ENCODE measurements around the gene YARS1. TPM values are rescaled to one million over a fixed set of nuclear protein-coding genes. Genes with fewer than 3 reads are reported as not detected.

The YARS1 gene
- total and polyA plus RNA-seq, 2 of the 4 experiments (the other 2 are of a cell fraction) = 100 to 166 TPM

- 0 out of 2 replicates have a peak overlapping the region, but pooled peaks have one; percentile 25 for H3K27ac ChIP-seq (ENCODE audit: insufficient read depth, low read length)
- peaks cover 35% of the 10 kb centered on the region for H3K36me3 ChIP-seq (ENCODE audit: control insufficient read depth, insufficient read depth, low read length)
- dilution Hi-C loops (cut with HindIII; ENCODE audit: low sequenced_read_pairs, unreplicated experiment) (no loop called here), in situ Hi-C loops (cut with MboI; ENCODE audit: low sequenced_read_pairs) (no loop called here), intact Hi-C loops (cut with micrococcal nuclease) (loop anchor here (2.0 kb wide), 1 partner anchor 15 kb away; no protein-coding TSS in a partner anchor)
- H2AK5ac ChIP-seq (ENCODE audit: low read depth, low read length) = no peak overlapping the region
- peak; percentile 73 for ATAC-seq (ENCODE audit: low read depth)
- ChIA-PET CTCF (interaction anchor here (1.0 kb wide), 1 partner anchor 86 kb away, joined by 3 read pairs; no protein-coding TSS in a partner anchor), POLR2A (ENCODE audit: unreplicated experiment) (no interaction called here)
- H4K8ac ChIP-seq (ENCODE audit: low read depth in 2 of 2, low read length in 2 of 2) = no peak overlapping the region
- peak overlapping the region; percentile 39; the same call in 1 of the 2 replicates for H3K4me2 ChIP-seq (ENCODE audit: low read depth, low read length)
- H3K4ac ChIP-seq (ENCODE audit: low read depth, low read length) = 0 out of 2 replicates have a peak overlapping the region, but pooled peaks have one; percentile 55
- H3K14ac ChIP-seq (replicated peaks; ENCODE audit: low read depth, low read length) = no peak overlapping the region
- no peak overlapping the region for H3K9ac ChIP-seq (ENCODE audit: low read depth, low read length)
- H2BK15ac ChIP-seq (ENCODE audit: low read depth, low read length) = no peak overlapping the region
- H2AFZ ChIP-seq (replicated peaks; ENCODE audit: low read length, poor library complexity) = no peak overlapping the region
- peak; percentile 84 for DNase-seq
- no peak overlapping the region for H2BK20ac ChIP-seq (ENCODE audit: low read depth, low read length)
- H4K20me1 ChIP-seq (ENCODE audit: insufficient read depth, low read length) = peaks cover 45% of the 10 kb centered on the region
- no peak overlapping the region for H3K4me3 ChIP-seq (ENCODE audit: insufficient read depth, low read depth, low read length)
- TF ChIP-seq BHLHE40 (IDR thresholded peaks at IDR 0.05; ENCODE audit: low read depth, low read length) (no peak), MAFK (IDR thresholded peaks at IDR 0.05; ENCODE audit: low read depth, low read length) (peak; percentile 25; the same call in 1 of the 2 replicates)
- H3K9me1 ChIP-seq (ENCODE audit: insufficient read depth, low read length) = no peaks in the 10 kb centered on the region; the same call in 1 of the 2 replicates
- no peak overlapping the region for H4K5ac ChIP-seq (ENCODE audit: low read depth, low read length)
- H3K9me3 ChIP-seq (ENCODE audit: control insufficient read depth, insufficient read depth, low read length) = no peaks in the 10 kb centered on the region
- no peak overlapping the region for H3K18ac ChIP-seq (ENCODE audit: low read depth, low read length)
- no peak overlapping the region for H4K91ac ChIP-seq (ENCODE audit: insufficient read depth, low read depth, low read length)
- H3K79me1 ChIP-seq (ENCODE audit: low read depth in 1 of 2, low read length in 2 of 2) = peaks cover 28 to 69% of the 10 kb centered on the region in 2 experiments
- 14% methylated on average over 1 of the region's 4 CpGs; no CpG with 5 or more reads in 1 of the 2 experiments for WGBS, 2 experiments (ENCODE audit: extremely low coverage in 2 of 2, insufficient read length in 1 of 2)
- no peak overlapping the region for H2BK120ac ChIP-seq (ENCODE audit: low read depth, low read length)
- H2AK9ac ChIP-seq (replicated peaks; ENCODE audit: low read depth, low read length, poor library complexity) = no peak overlapping the region
- H3K4me1 ChIP-seq (ENCODE audit: control insufficient read depth, insufficient read depth, low read length) = peaks cover 18% of the 10 kb centered on the region; the same call in 1 of the 2 replicates
- peak overlapping the region; percentile 79 for H2BK5ac ChIP-seq (ENCODE audit: low read depth, low read length, poor library complexity, severe bottlenecking)
- H3K27me3 ChIP-seq (ENCODE audit: control insufficient read depth, insufficient read depth, low read length) = no peaks in the 10 kb centered on the region
- no peak overlapping the region for H3K56ac ChIP-seq (ENCODE audit: extremely low read depth, insufficient read depth, low read length)
- no peak overlapping the region for H3K23ac ChIP-seq (ENCODE audit: low read depth, low read length)
- no TSS peak for BruUV-seq (replicated peaks)
These were observed 19.0 kb downstream of the YARS1 start for GRCh38 chr1:32798191-32798590.
